HG03378 (cell line): Measurements from ENCODE around the gene GTPBP8.
"Not testable (repeated sequence)": the region's sequence is repeated elsewhere in the genome, so short reads cannot be mapped to it uniquely, and the experiment has no call there.

Source experiments
- ATAC-seq: cut with Tn5 transposase; IDR thresholded peaks from one replicate; pipeline ENCODE4 v1.9.1; 2021; ENCODE audit warnings: mild to moderate bottlenecking, moderate library complexity; ENCODE audit not compliant: unreplicated experiment

Gene GTPBP8

GRCh38 chr3:112995800-112996199, 5.0 kb downstream of the GTPBP8 start:
- ATAC-seq = no peak

GRCh38 chr3:113000691-113001090, 9.9 kb downstream of the GTPBP8 start:
- ATAC-seq = no peak

DNA sequence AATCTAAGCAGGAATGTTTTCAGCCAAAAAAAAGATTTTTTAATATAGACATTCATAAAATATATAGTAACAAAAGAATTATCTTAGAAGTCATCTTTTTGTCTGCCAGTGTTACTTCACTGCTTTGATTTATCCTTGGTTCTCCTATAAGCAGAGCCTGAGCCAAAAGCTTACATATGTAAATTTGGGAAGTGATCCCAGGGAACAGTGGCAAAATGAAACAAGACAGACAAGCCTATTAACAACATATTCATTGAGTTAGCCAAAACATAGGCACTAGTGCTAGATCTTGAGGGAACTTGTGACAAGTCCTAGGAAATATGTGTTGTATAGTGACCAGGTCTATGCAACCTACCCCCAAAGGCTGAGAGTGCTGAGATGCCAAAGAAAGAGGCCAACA, 11.3 kb downstream of the GTPBP8 start:
- ATAC-seq = no peak

DNA sequence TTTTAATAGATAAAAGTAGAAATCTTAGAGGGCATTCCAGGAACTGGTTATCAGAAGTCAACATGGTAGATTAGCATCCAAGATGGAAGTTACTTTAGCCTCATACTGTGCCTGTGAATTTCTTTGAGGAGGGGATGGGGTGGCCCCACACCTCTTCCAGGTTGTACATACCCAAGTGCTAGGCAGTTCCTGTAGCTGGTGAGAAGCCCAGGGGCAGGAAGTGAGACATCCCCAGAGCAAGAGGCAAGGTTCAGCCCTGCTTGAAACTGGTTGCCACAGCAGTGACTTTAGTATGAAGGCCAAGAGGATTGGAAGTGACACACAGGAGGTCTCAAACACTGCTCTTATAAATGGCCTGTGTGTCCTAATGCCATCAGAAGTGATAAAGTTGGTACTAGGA, 11.9 kb downstream of the GTPBP8 start:
- ATAC-seq = no peak

DNA sequence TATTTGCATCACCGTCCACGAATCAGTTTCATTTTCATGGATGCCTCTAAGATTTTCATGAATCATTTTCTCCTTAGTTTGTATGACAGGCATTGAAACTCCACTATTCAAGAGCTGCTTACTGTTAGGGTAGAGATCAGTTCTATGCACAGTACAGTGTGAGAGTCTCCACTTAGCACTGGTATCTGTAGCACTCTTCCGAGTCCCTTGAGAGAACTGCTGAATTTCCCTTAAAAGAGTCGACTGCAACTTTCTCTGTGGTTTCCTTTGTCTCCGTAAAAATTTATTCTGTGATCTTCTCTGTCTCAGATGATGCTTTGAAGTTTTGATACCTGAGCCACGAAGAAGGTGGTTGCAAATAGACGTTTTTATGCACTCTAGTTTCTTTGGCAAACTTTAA, 14.8 kb downstream of the GTPBP8 start:
- ATAC-seq = no peak

DNA sequence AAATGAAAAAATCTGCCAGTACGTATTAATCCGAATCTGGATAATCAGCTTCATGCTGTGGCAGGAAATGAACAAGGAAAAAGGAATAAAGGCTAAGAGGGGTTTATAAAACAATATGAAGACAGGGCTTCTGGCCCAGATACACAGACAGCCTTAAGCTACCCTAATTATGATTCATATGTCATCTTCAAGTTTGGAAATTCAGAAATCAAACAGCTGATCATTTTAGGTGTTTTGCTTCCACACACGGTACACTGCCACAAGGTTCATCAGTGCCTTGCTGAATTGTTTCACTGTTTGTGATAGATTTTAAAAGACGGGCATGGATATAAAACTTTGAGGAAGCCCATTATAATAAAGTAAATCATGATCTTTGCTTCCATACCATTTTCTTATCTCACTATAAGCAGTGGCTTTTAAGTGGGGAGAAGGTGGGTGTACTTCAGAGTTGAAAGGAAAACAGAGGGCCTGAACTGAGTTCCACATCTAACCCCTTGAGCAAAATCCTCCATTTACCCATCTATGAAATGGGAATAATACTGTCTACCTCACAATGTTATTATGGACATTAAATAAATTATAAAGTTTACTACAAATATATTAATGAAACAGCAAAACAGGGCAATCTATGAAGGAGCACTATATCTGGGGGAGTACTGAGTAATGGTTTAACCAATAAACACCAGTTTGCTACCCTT, 15.7 kb downstream of the GTPBP8 start:
- ATAC-seq = no peak

GRCh38 chr3:113008117-113008516, 17.3 kb downstream of the GTPBP8 start:
- no peak for ATAC-seq

DNA sequence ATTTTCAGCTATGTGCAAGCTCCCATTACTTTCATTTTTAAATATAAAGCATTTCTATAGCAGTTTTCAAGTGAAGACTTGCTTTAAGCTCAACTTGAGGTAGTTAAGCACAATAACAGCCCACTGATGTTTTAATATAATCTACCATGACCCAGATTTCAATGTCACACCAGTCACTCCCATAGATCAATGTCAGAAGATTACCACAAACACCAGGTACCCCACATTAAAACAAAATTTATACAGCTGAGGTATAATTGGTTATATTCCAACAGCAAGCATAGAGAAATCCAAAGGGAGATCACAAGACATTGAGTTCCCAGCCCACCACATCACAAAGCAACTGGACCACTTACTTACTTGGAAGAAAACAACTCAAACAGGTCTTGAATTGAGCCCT, 22.8 kb downstream of the GTPBP8 start:
- no peak for ATAC-seq

DNA sequence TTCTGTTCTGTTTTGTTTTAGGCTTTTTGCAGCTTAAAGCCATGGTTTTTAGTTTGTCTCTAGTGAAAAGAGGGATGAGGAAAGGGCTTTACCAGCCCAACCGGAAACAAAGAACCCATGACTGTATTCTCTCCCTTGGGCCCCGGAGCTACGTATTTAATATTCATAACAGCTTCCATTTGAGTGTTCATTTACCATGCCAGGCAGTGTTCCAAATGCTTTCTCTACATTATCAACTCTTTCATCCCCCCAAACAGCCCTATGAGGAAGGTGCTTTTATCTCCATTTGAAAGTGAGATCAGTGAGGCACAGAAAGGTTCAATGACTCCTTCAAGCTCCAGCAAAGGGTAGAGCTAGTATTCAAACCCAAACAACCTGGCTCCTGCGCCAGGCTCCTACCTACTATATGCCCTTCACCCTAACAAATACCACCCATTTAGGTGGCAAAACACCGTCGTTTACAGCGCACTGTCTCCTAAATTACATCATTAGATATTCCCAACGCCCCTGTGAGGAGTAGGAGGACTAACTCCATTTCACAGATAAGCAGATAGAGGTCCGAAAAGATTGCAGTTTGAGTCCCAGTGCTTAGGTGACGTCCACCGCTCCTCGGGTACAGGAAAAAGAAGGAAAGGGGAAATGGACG, 27.9 kb downstream of the GTPBP8 start:
- peak; percentile 17 for ATAC-seq

GRCh38 chr3:113019182-113020137, 28.7 kb downstream of the GTPBP8 start:
- peak; percentile 81 for ATAC-seq

DNA sequence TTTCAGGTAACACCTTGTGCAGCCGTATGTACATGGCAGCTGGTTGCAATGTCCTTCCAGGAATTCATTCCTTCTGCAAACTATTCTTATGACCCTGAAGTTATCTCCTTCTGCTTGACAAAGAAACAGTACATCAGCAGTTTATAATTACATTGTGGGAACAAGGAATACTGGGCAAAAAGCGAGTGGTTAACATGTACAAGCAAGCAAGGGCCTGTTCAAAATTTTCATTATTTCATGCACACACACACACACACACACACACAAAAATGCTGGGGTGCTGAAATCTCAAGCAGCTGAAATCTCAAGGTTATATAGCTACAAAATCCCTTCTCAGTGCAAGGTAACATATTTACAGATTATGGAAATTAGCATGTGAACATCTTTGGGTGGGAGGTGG, 30.7 kb downstream of the GTPBP8 start:
- ATAC-seq = no peak

GRCh38 chr3:113034011-113034410, 43.2 kb downstream of the GTPBP8 start:
- no peak for ATAC-seq

GRCh38 chr3:113035387-113035982, 44.7 kb downstream of the GTPBP8 start:
- peak; percentile 85 for ATAC-seq

DNA sequence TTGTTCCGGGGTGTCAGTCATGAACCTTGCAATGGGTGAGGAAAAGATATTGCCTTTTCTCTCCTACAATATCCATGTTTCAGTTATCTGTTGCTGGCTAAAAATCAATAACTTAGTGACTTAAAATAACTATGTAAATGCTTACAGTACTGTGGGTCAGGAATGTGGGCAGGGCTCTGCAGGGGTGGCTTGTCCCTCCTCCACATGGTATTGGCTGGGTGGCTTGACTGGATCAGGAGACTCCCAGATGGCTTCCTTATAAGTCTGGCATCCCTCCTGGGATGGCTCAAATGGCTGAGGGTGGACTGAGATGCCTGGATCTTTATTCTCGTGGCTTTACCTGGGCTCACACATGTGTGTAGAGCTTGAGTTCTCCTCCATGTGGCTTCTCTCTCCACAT, 47.5 kb downstream of the GTPBP8 start:
- ATAC-seq = no peak

DNA sequence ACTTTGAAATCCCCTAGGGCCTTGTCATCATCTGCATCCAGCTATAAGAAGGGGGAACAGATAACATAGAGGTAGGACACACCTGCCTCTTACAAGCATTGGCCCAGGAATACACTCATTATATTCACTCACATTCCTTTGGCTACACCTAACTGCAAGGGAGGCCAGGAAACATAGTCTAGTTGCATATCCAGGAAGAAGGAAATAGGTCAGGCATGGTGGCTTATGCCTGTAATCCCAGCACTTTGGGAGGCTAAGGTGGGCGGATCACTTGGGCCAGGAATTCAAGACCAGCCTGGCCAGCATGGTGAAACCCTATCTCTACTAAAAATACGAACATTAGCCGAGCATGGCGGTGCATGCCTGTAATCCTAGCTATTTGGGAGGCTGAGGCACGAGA, 48.8 kb downstream of the GTPBP8 start:
- ATAC-seq = no peak

GRCh38 chr3:113040231-113040630, 49.4 kb downstream of the GTPBP8 start:
- ATAC-seq = no peak

GRCh38 chr3:113043686-113044085, 52.9 kb downstream of the GTPBP8 start:
- no peak for ATAC-seq

DNA sequence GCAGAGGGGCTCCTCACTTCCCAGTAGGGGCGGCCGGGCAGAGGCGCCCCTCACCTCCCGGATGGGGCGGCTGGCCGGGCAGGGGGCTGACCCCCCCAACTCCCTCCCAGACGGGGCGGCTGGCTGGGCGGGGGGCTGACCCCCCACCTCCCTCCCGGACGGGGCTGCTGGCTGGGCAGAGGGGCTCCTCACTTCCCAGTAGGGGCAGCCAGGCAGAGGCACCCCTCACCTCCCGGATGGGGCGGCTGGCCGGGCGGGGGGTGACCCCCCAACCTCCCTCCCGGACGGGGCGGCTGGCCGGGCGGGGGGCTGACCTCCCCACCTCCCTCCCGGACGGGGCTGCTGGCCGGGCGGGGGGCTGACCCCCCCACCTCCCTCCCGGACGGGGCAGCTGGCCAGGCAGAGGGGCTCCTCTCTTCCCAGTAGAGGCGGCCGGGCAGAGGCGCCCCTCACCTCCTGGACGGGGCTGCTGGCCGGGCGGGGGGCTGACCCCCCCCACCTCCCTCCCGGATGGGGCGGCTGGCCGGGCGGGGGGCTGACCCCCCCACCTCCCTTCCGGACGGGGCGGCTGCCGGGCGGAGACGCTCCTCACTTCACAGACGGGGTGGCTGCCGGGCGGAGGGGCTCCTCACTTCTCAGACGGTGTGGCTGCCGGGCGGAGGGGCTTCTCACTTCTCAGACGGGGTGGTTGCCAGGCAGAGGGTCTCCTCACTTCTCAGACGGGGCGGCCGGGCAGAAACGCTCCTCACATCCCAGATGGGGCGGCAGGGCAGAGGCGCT, 55.6 kb downstream of the GTPBP8 start:
- not testable (repeated sequence) for ATAC-seq

DNA sequence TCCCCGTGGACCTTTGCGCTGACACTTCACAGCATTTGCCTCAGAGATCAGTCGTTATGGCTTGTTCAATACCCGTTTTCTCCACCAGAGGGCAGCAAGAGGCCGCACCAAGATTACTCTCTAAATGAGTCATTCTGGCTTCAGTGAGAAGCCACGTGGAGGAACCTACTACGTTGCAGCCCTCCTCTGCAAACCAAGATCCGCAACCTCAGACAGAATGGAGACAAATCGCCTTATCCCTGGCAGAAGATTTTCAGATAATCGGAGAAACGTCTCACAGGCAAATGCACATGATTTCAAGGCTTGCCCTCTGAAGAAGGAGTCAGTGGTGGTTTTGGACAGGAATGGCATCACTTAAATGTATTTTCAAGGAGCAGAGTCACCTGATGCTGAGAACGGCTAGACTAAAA, 60.5 kb downstream of the GTPBP8 start:
- ATAC-seq = peak; percentile 93
